ENCODE measurements around the gene RAD9A.

- TF ChIP-seq CTCF (IDR thresholded peaks at IDR 0.05; ENCODE audit: low read length) (no peak), EZH2 (IDR thresholded peaks at IDR 0.05; ENCODE audit: borderline replicate concordance, low read length) (no peak)
These were observed 46.4 kb upstream of the RAD9A start for GRCh38 chr11:67345247-67345919.

Data from OCI-LY1 (cell line).